Gastrocnemius medialis (tissue), 4 donors: ENCODE results near the gene PDE1C. TPM values are rescaled to one million over a fixed set of nuclear protein-coding genes. Genes with fewer than 3 reads are reported as not detected.

ENCODE experiments used
- ATAC-seq, 2 donors: fragments of 150-250 bp; one replicate each; pipeline ENCODE4 v1.9.1; 2016
- DNase-seq, 2 donors: peaks; one replicate each; pipeline ENCODE4 v3.0.0-alpha.2; 2019
- H3K27ac ChIP-seq, 4 donors: fragments of 200-600 bp; sonication (generic); 1 replicate in 1 of 4; 2 replicates in 3 of 4; pipeline ENCODE4 v1.5.1; 2016 to 2018; ENCODE audit warnings: mild to moderate bottlenecking in 2 of 4, moderate library complexity in 1 of 4
- H3K27me3 ChIP-seq, 3 donors: fragments of 200-600 bp; sonication (generic) in 2 of 3; 1 replicate in 1 of 3; 2 replicates in 2 of 3; pipeline versions ENCODE4 v1.5.1 to v1.6.0; 2016 to 2019; ENCODE audit warnings: mild to moderate bottlenecking in 1 of 3, moderate library complexity in 1 of 3
- H3K36me3 ChIP-seq, 2 donors: fragments of 200-600 bp; sonication (generic) in 1 of 2; one replicate each; pipeline ENCODE4 v1.5.1; 2017 to 2018
- H3K4me1 ChIP-seq, 2 donors: fragments of 200-600 bp; sonication (generic) in 1 of 2; one replicate each; pipeline ENCODE4 v1.5.1; 2016 to 2017; ENCODE audit warnings: mild to moderate bottlenecking in 2 of 2
- H3K4me3 ChIP-seq, 4 donors: fragments of 200-600 bp; sonication (generic) in 3 of 4; 1 replicate in 1 of 4; 2 replicates in 3 of 4; pipeline ENCODE4 v1.5.1; 2016 to 2019; ENCODE audit warnings: mild to moderate bottlenecking in 2 of 4
- H3K9me3 ChIP-seq, 3 donors: fragments of 200-600 bp; sonication (generic) in 2 of 3; 1 replicate in 1 of 3; 2 replicates in 2 of 3; pipeline ENCODE4 v1.5.1; 2016 to 2019
- CTCF ChIP-seq, 5 experiments: fragments of 450-650 bp in 3 of 5; fragments of 200-600 bp in 2 of 5; sonication (generic) in 2 of 5; IDR thresholded peaks in 4 of 5; conservative IDR thresholded peaks in 1 of 5; 1 replicate in 4 of 5; 2 replicates in 1 of 5; pipeline ENCODE4 v1.5.1; 2016 to 2019; ENCODE audit warnings: antibody characterized with exemption in 5 of 5, mild to moderate bottlenecking in 3 of 5, moderate library complexity in 3 of 5
- POLR2A ChIP-seq, 2 donors: fragments of 450-650 bp; IDR thresholded peaks; one replicate each; pipeline ENCODE4 v1.6.1; 2017; ENCODE audit warnings: antibody characterized with exemption in 2 of 2, mild to moderate bottlenecking in 2 of 2, moderate library complexity in 2 of 2
- in situ Hi-C, 4 donors: fragments of 200-750 bp; cut with MboI; loops; one replicate each; pipeline versions ENCODE4 v1.15.0 to v1.8.0; 2017; ENCODE audit warnings: low sequenced_read_pairs in 4 of 4
- intact Hi-C: fragments of 100-400 bp; cut with DNase I; formaldehyde crosslinking; loops from one replicate; pipeline ENCODE4 v1.15.1; 2023; ENCODE audit warnings: low total_unique reads
- total RNA-seq, 4 donors: library from RNA; depleted of rRNA; stranded (reverse); fragments of >200 nt; gene quantifications; one replicate each; pipeline versions ENCODE4 v1.1.0 to v1.2.3, GENCODE V29; 2016

Gene PDE1C
- total RNA-seq, 4 donors from 2014 or later = 0.46 to 1.2 (median 0.67) TPM

DNA sequence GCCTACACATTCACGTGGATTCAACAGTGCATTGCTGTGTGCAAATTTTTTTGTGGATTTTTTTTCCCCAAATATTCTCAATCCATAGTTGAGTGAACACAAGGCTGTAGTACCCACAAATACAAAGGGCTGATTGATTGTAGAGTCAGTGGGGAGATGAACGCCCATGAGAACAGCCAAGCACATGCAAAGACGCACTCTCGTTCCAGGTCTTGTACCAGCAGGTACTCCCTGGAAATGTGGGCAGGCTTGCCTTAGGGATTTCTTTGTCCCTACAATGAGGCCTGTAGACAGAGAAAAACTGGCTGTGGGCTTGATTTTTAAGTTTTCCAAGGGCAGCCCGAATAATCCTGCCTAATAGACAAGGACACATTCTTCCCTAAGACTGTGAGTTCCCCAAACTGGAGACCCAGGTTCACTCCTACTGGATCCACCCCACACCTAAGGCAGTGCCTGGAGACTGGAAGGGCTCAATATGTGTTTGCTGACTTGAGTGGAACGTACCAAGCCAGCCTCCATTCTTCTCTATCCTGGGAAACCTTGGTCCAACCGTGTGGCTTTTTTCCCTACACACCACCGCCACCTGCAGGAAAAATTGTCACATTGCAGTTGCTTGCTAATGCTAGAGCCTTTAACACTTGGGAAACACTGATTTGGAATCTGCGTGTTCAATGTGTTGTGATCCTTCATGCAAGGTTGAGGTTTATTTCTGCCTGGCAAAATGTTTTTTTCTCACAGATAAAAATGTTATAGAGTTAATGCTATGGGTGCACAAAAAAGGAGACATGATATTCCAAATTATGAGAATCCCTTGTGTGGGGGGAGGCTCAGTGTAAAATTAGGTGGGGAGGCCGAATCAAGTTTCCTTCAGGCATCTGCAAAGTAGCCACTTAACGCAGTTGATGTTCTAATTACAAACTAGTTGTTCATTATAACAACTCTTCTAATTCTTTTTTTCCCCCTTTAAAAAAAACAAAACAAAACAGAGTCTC, 333.9 kb downstream of the PDE1C start:
- no peaks in the 10 kb centered on the region for H3K36me3 ChIP-seq
- no peaks in the 10 kb centered on the region for H3K27me3 ChIP-seq
- no peaks in the 10 kb centered on the region for H3K9me3 ChIP-seq
- TF ChIP-seq POLR2A (IDR thresholded peaks at IDR 0.05) = no peak
- TF ChIP-seq CTCF (IDR thresholded peaks at IDR 0.05 in 4 of 5, conservative IDR thresholded peaks at IDR 0.05 in 1 of 5) = peak; percentile 12 to 63 (median 51)
- H3K4me3 ChIP-seq = no peak overlapping the region
- no peaks in the 10 kb centered on the region for H3K4me1 ChIP-seq
- DNase-seq = no peak
- intact Hi-C loops = no loop called here
- in situ Hi-C loops = loop anchor here in 3 of 4 donors (25.0 kb wide), 4 partner anchors 476 to 751 kb away; partner anchors contain the start of genes AVL9 (in 1 of the 3) and LSM5 (in 1 of the 3)
- no peak for ATAC-seq
- H3K27ac ChIP-seq = no peak overlapping the region

- Histone ChIP-seq H3K9me3 (no peaks in the 10 kb centered on the region), H3K27me3 (no peaks in the 10 kb centered on the region), H3K4me1 (no peaks in the 10 kb centered on the region), H3K27ac (no peak overlapping the region), H3K36me3 (no peaks in the 10 kb centered on the region), H3K4me3 (no peak overlapping the region)
- DNase-seq (no peak), ATAC-seq (no peak)
- in situ Hi-C loops (loop anchor here in 3 of 4 donors (25.0 kb wide), 4 partner anchors 478 to 753 kb away; partner anchors contain the start of genes AVL9 (in 1 of the 3) and LSM5 (in 1 of the 3)), intact Hi-C loops (loop anchor here (5.0 kb wide), 1 partner anchor 292 kb away; no protein-coding TSS in a partner anchor)
- TF ChIP-seq CTCF (IDR thresholded peaks at IDR 0.05 in 4 of 5, conservative IDR thresholded peaks at IDR 0.05 in 1 of 5) (no peak), POLR2A (IDR thresholded peaks at IDR 0.05) (no peak)
These were observed 335.8 kb downstream of the PDE1C start for GRCh38 chr7:31734456-31734855.

DNA sequence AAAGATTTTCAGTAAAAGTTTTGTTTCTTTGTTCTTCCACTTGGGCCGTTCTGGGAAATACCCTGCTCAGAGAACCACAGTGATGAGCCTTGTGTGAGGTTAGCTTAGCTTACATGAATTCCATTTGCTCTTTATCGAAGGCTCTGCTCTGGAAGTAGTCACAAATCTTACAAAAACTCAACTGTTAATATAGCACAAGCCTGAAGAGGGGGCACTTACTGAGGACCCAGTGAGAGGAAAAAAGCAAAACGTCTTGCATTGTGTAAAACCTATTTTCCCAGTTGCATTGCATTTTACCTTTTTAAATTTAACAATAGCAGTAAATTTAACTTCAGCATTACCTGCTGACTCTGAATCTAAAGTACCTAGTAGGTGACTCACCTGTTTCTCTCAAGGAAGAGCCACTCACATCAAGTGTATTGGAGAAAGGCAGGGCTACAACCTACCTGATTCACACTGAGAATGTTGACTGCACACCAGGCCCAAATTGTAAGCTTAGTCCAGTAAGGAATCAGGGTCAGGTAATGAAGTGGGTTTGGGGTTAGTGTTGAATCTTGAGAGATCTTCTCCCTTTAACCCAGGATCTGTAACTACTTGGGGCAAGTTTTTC, 340.9 kb downstream of the PDE1C start:
- DNase-seq (no peak), ATAC-seq (no peak)
- Histone ChIP-seq H3K9me3 (no peaks in the 10 kb centered on the region), H3K27ac (no peak overlapping the region), H3K4me1 (no peaks in the 10 kb centered on the region), H3K36me3 (no peaks in the 10 kb centered on the region), H3K27me3 (no peaks in the 10 kb centered on the region), H3K4me3 (no peak overlapping the region)
- TF ChIP-seq POLR2A (IDR thresholded peaks at IDR 0.05) = no peak
- no peak for TF ChIP-seq CTCF (IDR thresholded peaks at IDR 0.05 in 4 of 5, conservative IDR thresholded peaks at IDR 0.05 in 1 of 5)
- intact Hi-C loops (no loop called here), in situ Hi-C loops (loop anchor here in 3 of 4 donors (25.0 kb wide), 4 partner anchors 483 to 758 kb away; partner anchors contain the start of genes AVL9 (in 1 of the 3) and LSM5 (in 1 of the 3))

DNA sequence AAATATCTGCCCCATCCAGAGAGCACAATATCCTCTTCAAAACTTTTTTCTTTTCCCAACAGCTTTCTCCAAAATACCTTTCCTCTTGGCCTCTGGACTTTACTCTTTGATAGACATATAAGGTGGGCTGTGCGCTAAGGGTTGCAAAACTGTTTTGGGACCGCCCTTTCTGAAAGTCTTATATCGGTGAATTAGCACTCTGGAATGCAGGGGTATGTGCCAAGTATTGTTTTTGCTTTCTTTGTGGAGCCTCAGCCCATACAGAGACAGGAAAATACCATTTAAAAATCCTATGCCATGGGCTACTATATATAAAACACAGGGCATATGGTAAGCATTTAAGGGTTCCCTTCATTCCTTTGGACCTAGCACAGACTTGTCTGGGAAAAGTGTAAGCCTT, 345.5 kb downstream of the PDE1C start:
- intact Hi-C loops (no loop called here), in situ Hi-C loops (loop anchor here in 3 of 4 donors (25.0 kb wide), 4 partner anchors 488 to 763 kb away; partner anchors contain the start of genes AVL9 (in 1 of the 3) and LSM5 (in 1 of the 3))
- Histone ChIP-seq H3K4me3 (no peak overlapping the region), H3K27ac (no peak overlapping the region), H3K4me1 (no peaks in the 10 kb centered on the region), H3K27me3 (no peaks in the 10 kb centered on the region), H3K36me3 (no peaks in the 10 kb centered on the region), H3K9me3 (no peaks in the 10 kb centered on the region)
- ATAC-seq (no peak), DNase-seq (no peak)
- TF ChIP-seq POLR2A (IDR thresholded peaks at IDR 0.05) (no peak), CTCF (IDR thresholded peaks at IDR 0.05 in 4 of 5, conservative IDR thresholded peaks at IDR 0.05 in 1 of 5) (no peak)
